HepG2 (cell line): ENCODE data around the gene MTHFS. TPM values are rescaled to one million over a fixed set of nuclear protein-coding genes. Genes with fewer than 3 reads are reported as not detected.

ENCODE experiments used
- ARHGAP35 ChIP-seq: sonication (generic); formaldehyde crosslinking; IDR thresholded peaks from 2 replicates; pipeline ENCODE4 v1.9.0; 2022; ENCODE audit warnings: mild to moderate bottlenecking, inconsistent platforms, moderate library complexity, missing genetic modification reagents, borderline replicate concordance
- DMAP1 ChIP-seq: IDR thresholded peaks from 2 replicates; pipeline ENCODE4 v1.6.1; 2016
- ELF4 ChIP-seq: sonication (generic); formaldehyde crosslinking; IDR thresholded peaks from 2 replicates; pipeline ENCODE4 v1.5.0; 2020; ENCODE audit warnings: missing genetic modification reagents, mild to moderate bottlenecking, moderate library complexity, borderline replicate concordance
- KLF11 ChIP-seq: IDR thresholded peaks from 2 replicates; pipeline ENCODE4 v1.6.1; 2016; ENCODE audit warnings: missing compliant biosample characterization
- NCOA1 ChIP-seq: sonication (generic); formaldehyde crosslinking; IDR thresholded peaks from 2 replicates; pipeline ENCODE4 v1.9.0; 2021; ENCODE audit warnings: missing genetic modification reagents
- NFE2L2 ChIP-seq: fragments of 150-350 bp; IDR thresholded peaks from 2 replicates; pipeline ENCODE4 v1.6.1; 2014; ENCODE audit warnings: low read length
- NKX3-1 ChIP-seq: sonication (generic); formaldehyde crosslinking; IDR thresholded peaks from 2 replicates; pipeline ENCODE4 v1.5.0; 2020; ENCODE audit warnings: missing genetic modification reagents
- NONO ChIP-seq, 2 experiments: fragments of 450-650 bp in 1 of 2; sonication (generic) in 1 of 2; formaldehyde crosslinking in 1 of 2; IDR thresholded peaks in 1 of 2; conservative IDR thresholded peaks in 1 of 2; 2 replicates each; pipeline versions ENCODE4 v1.6.1 to v1.8.0; 2017 to 2022; ENCODE audit warnings: mild to moderate bottlenecking in 1 of 2, missing genetic modification reagents in 1 of 2, moderate library complexity in 1 of 2
- RFXANK ChIP-seq: IDR thresholded peaks from 2 replicates; pipeline ENCODE4 v1.6.1; 2016
- SMARCE1 ChIP-seq: fragments of 450-650 bp; IDR thresholded peaks from 2 replicates; pipeline ENCODE4 v1.6.1; 2017; ENCODE audit warnings: borderline replicate concordance
- SP4 ChIP-seq: sonication (generic); formaldehyde crosslinking; IDR thresholded peaks from 2 replicates; pipeline ENCODE4 v1.8.1; 2023; ENCODE audit warnings: mild to moderate bottlenecking, missing genetic modification reagents
- ZMYM4 ChIP-seq: sonication (generic); formaldehyde crosslinking; IDR thresholded peaks from 2 replicates; pipeline ENCODE4 v1.8.1; 2023; ENCODE audit warnings: mild to moderate bottlenecking, missing genetic modification reagents
- ZNF335 ChIP-seq: sonication (generic); formaldehyde crosslinking; IDR thresholded peaks from 2 replicates; pipeline ENCODE4 v1.4.0; 2020; ENCODE audit warnings: missing genetic modification reagents
- ZNF547 ChIP-seq: sonication (generic); formaldehyde crosslinking; IDR thresholded peaks from 2 replicates; pipeline ENCODE4 v1.5.1; 2020; ENCODE audit warnings: mild to moderate bottlenecking, missing genetic modification reagents
- ZNF713 ChIP-seq: sonication (generic); formaldehyde crosslinking; IDR thresholded peaks from 2 replicates; pipeline ENCODE4 v1.4.0; 2020; ENCODE audit warnings: mild to moderate bottlenecking, missing genetic modification reagents
- ZNF747 ChIP-seq: sonication (generic); formaldehyde crosslinking; IDR thresholded peaks from 2 replicates; pipeline ENCODE4 v1.8.1; 2023; ENCODE audit warnings: missing genetic modification reagents, mild to moderate bottlenecking, borderline replicate concordance
- polyA plus RNA-seq, 8 experiments: library from polyadenylated mRNA; depleted of rRNA in 3 of 8; stranded (reverse) in 7 of 8; unstranded in 1 of 8; fragments of >200 nt; fragmentation: Illumina TruSeq in 4 of 8; extraction: Trizol in 4 of 8; gene quantifications; 2 replicates each; pipeline versions ENCODE4 v1.2.1 to v1.2.3, GENCODE V29; 2011 to 2016; ENCODE audit warnings: low read depth in 4 of 8, missing spikeins in 1 of 8, mixed read lengths in 1 of 8; ENCODE audit not compliant: insufficient read depth in 1 of 8
- total RNA-seq, 5 experiments: library from RNA; depleted of rRNA; stranded (reverse); fragments of >200 nt; fragmentation: Illumina TruSeq; extraction: Trizol; gene quantifications; 2 replicates each; pipeline ENCODE4 v1.2.3, GENCODE V29; 2016; ENCODE audit warnings: low read depth in 1 of 5
- TF ChIP-seq, protein P1 (sequence below): sonication (generic); formaldehyde crosslinking; IDR thresholded peaks from 2 replicates; pipeline ENCODE4 v1.4.0; 2020; ENCODE audit warnings: low read depth, missing genetic modification reagents
- TF ChIP-seq, protein P2 (sequence below), 2 experiments: sonication (generic) in 1 of 2; formaldehyde crosslinking in 1 of 2; IDR thresholded peaks; 2 replicates each; pipeline versions ENCODE4 v1.4.0 to v1.6.1; 2018 to 2020; ENCODE audit warnings: missing genetic modification reagents in 2 of 2, borderline replicate concordance in 1 of 2, low read depth in 1 of 2, mild to moderate bottlenecking in 1 of 2, missing biosample characterization in 1 of 2
- TF ChIP-seq, protein P3 (sequence below): sonication (generic); formaldehyde crosslinking; IDR thresholded peaks from 2 replicates; pipeline ENCODE4 v1.4.0; 2020; ENCODE audit warnings: missing genetic modification reagents
- TF ChIP-seq, protein P4 (sequence below): IDR thresholded peaks from 2 replicates; pipeline ENCODE4 v1.6.1; 2016; ENCODE audit warnings: control low read depth

MTHFS gene
- total and polyA plus RNA-seq, 2 of the 13 experiments (the other 11 are each of a cell fraction or from before 2014, with no cell fraction given), result 37.0 to 49.7 TPM

DNA sequence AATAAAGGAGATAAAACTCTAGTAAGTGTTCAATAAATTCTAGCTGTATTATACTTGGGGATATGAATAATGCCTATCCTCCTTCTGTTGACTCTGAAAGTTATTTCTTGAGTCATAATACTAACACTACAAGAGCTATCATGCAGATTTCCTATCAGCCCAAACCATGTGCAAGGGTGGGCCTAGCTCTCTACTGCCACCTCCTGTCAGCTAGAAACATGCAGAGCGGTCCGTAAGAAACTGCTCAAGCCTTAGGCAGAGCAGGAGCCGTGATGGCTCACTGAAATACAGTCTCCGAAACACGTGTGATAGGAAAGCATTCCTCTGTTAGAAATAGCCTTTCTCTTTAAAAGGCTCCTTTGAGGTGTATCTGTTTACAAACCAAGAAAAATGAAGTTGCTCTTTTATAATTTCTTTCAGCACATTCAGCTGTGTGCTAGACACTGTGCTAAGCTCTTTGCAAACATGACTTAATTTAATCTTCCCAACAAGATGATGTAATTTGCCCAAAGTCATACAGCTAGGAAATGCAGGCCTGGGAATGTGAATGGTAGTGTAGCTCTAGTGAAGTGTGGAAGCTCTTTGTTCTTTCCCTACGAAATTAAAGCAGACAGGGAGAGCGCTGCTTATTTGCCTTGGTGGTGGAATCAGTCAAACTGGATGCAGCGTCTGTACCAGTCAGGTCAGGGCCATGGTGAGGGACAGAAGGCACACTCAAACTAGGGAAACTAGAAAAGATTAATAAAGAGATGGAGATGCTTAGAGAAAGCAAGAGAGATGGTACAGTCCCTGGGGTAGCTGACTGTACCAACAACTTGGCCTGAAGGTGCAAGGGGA, 43.1 kb downstream of the MTHFS start (continued):
- TF ChIP-seq, protein P1, sequence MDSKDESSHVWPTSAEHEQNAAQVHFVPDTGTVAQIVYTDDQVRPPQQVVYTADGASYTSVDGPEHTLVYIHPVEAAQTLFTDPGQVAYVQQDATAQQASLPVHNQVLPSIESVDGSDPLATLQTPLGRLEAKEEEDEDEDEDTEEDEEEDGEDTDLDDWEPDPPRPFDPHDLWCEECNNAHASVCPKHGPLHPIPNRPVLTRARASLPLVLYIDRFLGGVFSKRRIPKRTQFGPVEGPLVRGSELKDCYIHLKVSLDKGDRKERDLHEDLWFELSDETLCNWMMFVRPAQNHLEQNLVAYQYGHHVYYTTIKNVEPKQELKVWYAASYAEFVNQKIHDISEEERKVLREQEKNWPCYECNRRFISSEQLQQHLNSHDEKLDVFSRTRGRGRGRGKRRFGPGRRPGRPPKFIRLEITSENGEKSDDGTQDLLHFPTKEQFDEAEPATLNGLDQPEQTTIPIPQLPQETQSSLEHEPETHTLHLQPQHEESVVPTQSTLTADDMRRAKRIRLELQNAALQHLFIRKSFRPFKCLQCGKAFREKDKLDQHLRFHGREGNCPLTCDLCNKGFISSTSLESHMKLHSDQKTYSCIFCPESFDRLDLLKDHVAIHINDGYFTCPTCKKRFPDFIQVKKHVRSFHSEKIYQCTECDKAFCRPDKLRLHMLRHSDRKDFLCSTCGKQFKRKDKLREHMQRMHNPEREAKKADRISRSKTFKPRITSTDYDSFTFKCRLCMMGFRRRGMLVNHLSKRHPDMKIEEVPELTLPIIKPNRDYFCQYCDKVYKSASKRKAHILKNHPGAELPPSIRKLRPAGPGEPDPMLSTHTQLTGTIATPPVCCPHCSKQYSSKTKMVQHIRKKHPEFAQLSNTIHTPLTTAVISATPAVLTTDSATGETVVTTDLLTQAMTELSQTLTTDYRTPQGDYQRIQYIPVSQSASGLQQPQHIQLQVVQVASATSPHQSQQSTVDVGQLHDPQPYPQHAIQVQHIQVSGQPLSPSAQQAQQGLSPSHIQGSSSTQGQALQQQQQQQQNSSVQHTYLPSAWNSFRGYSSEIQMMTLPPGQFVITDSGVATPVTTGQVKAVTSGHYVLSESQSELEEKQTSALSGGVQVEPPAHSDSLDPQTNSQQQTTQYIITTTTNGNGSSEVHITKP (CRISPR knock-in tag), result no peak
- TF ChIP-seq SP4 (no peak), NKX3-1 (CRISPR knock-in tag) (no peak), NFE2L2 (no peak), KLF11 (no peak), NCOA1 (CRISPR knock-in tag) (no peak), ZNF713 (CRISPR knock-in tag) (no peak), ELF4 (CRISPR knock-in tag) (no peak), DMAP1 (CRISPR knock-in tag) (no peak), SMARCE1 (no peak), ZNF547 (CRISPR knock-in tag) (no peak), RFXANK (CRISPR knock-in tag) (no peak), ZMYM4 (no peak), NONO (IDR thresholded peaks at IDR 0.05) (no peak), NONO (CRISPR knock-in tag; conservative IDR thresholded peaks at IDR 0.05) (no peak), ARHGAP35 (CRISPR knock-in tag) (no peak), ZNF747 (CRISPR knock-in tag) (no peak), ZNF335 (CRISPR knock-in tag) (no peak)
- TF ChIP-seq, protein P2, sequence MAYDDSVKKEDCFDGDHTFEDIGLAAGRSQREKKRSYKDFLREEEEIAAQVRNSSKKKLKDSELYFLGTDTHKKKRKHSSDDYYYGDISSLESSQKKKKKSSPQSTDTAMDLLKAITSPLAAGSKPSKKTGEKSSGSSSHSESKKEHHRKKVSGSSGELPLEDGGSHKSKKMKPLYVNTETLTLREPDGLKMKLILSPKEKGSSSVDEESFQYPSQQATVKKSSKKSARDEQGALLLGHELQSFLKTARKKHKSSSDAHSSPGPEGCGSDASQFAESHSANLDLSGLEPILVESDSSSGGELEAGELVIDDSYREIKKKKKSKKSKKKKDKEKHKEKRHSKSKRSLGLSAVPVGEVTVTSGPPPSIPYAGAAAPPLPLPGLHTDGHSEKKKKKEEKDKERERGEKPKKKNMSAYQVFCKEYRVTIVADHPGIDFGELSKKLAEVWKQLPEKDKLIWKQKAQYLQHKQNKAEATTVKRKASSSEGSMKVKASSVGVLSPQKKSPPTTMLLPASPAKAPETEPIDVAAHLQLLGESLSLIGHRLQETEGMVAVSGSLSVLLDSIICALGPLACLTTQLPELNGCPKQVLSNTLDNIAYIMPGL (CRISPR knock-in tag; IDR thresholded peaks at IDR 0.05; ENCODE audit: borderline replicate concordance in 1 of 2, low read depth in 1 of 2), result 0 out of 4 replicates have a peak, but pooled peaks of 1 of the 2 experiments have one; percentile 26
- TF ChIP-seq, protein P3, sequence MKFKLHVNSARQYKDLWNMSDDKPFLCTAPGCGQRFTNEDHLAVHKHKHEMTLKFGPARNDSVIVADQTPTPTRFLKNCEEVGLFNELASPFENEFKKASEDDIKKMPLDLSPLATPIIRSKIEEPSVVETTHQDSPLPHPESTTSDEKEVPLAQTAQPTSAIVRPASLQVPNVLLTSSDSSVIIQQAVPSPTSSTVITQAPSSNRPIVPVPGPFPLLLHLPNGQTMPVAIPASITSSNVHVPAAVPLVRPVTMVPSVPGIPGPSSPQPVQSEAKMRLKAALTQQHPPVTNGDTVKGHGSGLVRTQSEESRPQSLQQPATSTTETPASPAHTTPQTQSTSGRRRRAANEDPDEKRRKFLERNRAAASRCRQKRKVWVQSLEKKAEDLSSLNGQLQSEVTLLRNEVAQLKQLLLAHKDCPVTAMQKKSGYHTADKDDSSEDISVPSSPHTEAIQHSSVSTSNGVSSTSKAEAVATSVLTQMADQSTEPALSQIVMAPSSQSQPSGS (CRISPR knock-in tag), result no peak
- TF ChIP-seq, protein P4, sequence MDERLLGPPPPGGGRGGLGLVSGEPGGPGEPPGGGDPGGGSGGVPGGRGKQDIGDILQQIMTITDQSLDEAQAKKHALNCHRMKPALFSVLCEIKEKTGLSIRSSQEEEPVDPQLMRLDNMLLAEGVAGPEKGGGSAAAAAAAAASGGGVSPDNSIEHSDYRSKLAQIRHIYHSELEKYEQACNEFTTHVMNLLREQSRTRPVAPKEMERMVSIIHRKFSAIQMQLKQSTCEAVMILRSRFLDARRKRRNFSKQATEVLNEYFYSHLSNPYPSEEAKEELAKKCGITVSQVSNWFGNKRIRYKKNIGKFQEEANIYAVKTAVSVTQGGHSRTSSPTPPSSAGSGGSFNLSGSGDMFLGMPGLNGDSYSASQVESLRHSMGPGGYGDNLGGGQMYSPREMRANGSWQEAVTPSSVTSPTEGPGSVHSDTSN (CRISPR knock-in tag), result no peak
